Activated CD4-positive, alpha-beta memory T cell treated with anti-CD3 and anti-CD28 coated beads, Interleukin-2, amount 10 ng/mL, durations not matched to agents 7 days and 5 days (primary cell): ENCODE measurements around the gene DIAPH1. TPM values are rescaled to one million over a fixed set of nuclear protein-coding genes. Genes with fewer than 3 reads are reported as not detected.

Source experiments
- CTCF ChIA-PET: fragments of 350-600 bp; sonication (Branson Sonifier 250); formaldehyde crosslinking; loops from one replicate; lab custom pipeline; 2021; ENCODE audit warnings: antibody characterized with exemption, inconsistent platforms; lab: Charles Lee
- POLR2A ChIA-PET: fragments of 350-600 bp; sonication (Branson Sonifier 250); formaldehyde crosslinking; loops from one replicate; lab custom pipeline; 2021; ENCODE audit warnings: antibody characterized with exemption; lab: Charles Lee
- DNase-seq: peaks from one replicate; pipeline ENCODE4 v3.0.0-alpha.2; 2020
- H3K27ac Mint-ChIP-seq: one replicate; pipeline ENCODE4 v1.8.0; 2021; ENCODE audit warnings: mild to moderate bottlenecking, mixed read lengths
- H3K27me3 Mint-ChIP-seq: one replicate; pipeline ENCODE4 v1.8.0; 2021; ENCODE audit warnings: mixed read lengths
- H3K36me3 Mint-ChIP-seq: one replicate; pipeline ENCODE4 v1.8.0; 2021; ENCODE audit warnings: low read depth, mixed read lengths
- H3K4me1 Mint-ChIP-seq: one replicate; pipeline ENCODE4 v1.8.0; 2021; ENCODE audit warnings: mixed read lengths
- H3K4me3 Mint-ChIP-seq: one replicate; pipeline ENCODE4 v1.8.0; 2021; ENCODE audit warnings: mild to moderate bottlenecking, mixed read lengths
- H3K9me3 Mint-ChIP-seq: one replicate; pipeline ENCODE4 v1.8.0; 2021; ENCODE audit warnings: mixed read lengths
- total RNA-seq, 2 experiments: library from RNA; stranded (reverse); gene quantifications; one replicate each; pipeline ENCODE4 v1.2.3, GENCODE V29; 2021

Gene DIAPH1
- total RNA-seq, 2 experiments from 2014 or later, result 317 to 323 TPM

DNA sequence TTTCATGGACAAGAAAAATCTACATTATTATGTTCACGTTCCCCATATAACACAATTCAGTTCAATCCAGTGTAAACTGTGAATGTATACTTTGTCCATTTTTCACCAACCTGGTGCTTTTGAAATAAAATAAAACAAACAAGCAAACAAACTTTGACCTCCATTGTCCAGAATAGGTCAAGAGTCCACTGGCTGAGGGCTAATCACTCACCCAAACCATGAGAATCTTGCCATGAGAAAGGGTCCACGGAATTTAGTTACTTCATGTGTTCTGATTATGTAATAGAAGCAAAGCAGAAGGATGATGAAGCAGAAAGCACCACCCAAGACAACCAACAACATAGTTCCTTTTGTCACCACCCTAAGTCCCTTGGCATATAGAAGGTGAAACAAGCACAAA lies 28.7 kb downstream of the DIAPH1 start:
- Mint-ChIP-seq H3K4me1 (peaks cover 39% of the 10 kb centered on the region), H3K36me3 (peaks cover 59% of the 10 kb centered on the region), H3K27me3 (no peaks in the 10 kb centered on the region), H3K9me3 (no peaks in the 10 kb centered on the region), H3K4me3 (no peak overlapping the region), H3K27ac (no peak overlapping the region)
- DNase-seq, result no peak
- POLR2A ChIA-PET, result interaction anchor here (4.9 kb wide), 1 partner anchor 28 kb away, joined by 124 read pairs; the partner anchor contains the start of gene DIAPH1
- CTCF ChIA-PET, result interaction anchor here (6.4 to 8.3 kb wide), 2 partner anchors 28 to 44 kb away, joined by 150 to 436 read pairs; partner anchors contain the start of genes DIAPH1, HDAC3 and RELL2

DNA sequence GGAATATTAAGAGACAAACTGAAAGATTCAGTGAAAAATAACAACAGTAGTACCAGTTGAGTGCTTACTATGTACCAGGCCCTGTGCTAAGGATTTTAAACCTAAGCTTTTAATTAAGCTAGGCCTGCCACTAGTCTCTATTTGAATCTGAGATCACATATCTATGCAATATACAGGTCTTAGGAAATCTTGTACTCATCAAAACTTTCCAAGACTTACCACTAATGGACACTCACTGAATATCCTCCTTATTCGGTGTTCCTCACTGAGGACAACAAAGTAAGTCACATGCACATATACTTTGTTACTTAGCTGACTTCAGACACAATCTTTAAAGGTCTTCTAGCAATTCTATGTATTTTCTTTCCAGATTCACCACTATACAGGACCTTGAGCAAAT lies 32.6 kb downstream of the DIAPH1 start:
- Mint-ChIP-seq H3K4me1 (peaks cover 19% of the 10 kb centered on the region), H3K27me3 (no peaks in the 10 kb centered on the region), H3K9me3 (no peaks in the 10 kb centered on the region), H3K36me3 (peaks cover 66% of the 10 kb centered on the region), H3K27ac (no peak overlapping the region), H3K4me3 (no peak overlapping the region)
- POLR2A ChIA-PET, result no interaction called here
- no peak for DNase-seq
- CTCF ChIA-PET, result interaction anchor here (1.3 to 2.2 kb wide), 3 partner anchors 19 to 33 kb away, joined by 3 to 8 read pairs (median 5); no protein-coding TSS in a partner anchor

DNA sequence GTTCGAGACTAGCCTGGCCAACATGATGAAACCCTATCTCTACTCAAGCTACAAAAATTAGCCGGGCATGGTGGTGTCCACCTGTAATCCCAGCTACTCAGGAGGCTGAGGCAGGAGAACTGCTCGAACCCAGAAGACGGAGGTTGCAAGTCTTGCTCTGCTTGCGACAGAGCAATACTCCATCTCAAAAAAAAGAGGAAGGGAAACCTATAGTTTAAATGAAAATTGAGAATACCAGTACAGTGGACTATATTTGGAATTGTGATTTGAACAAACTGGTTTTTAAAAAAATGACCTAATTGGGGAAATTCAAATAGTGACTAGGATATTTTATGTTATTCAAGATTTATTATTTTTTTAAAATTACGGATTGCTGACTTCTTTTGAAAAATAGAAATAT lies 33.2 kb downstream of the DIAPH1 start:
- H3K27ac Mint-ChIP-seq, result no peak overlapping the region
- ChIA-PET CTCF (interaction anchor here (1.3 to 2.2 kb wide), 4 partner anchors 19 to 34 kb away, joined by 3 to 8 read pairs (median 4); no protein-coding TSS in a partner anchor), POLR2A (interaction anchor here (1.3 kb wide), 1 partner anchor 34 kb away, joined by 3 read pairs; no protein-coding TSS in a partner anchor)
- peaks cover 67% of the 10 kb centered on the region for H3K36me3 Mint-ChIP-seq
- H3K9me3 Mint-ChIP-seq, result no peaks in the 10 kb centered on the region
- DNase-seq, result no peak
- no peak overlapping the region for H3K4me3 Mint-ChIP-seq
- no peaks in the 10 kb centered on the region for H3K27me3 Mint-ChIP-seq
- H3K4me1 Mint-ChIP-seq, result peaks cover 13% of the 10 kb centered on the region

DNA sequence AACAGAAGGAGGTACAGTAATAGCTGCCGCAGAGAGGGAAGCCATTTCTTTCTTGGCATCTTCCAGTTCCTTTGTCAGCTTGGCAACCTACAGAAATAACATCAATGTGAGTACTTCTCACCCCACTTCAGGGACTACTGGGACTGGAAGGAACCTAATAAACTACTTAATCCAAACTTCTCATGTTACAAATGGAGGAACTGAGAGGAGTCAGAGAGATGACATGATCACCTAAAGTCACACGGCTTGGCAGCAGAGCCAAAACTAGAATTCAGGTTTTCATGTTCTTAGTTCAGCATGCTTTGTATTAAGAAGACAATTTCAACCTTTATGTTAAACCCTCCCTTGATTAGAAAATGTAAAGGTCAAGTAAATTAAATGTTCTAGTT lies 44.7 kb downstream of the DIAPH1 start:
- Mint-ChIP-seq H3K9me3 (no peaks in the 10 kb centered on the region), H3K4me1 (no peaks in the 10 kb centered on the region), H3K27me3 (no peaks in the 10 kb centered on the region), H3K36me3 (peaks cover 74% of the 10 kb centered on the region), H3K27ac (no peak overlapping the region), H3K4me3 (no peak overlapping the region)
- CTCF ChIA-PET, result interaction anchor here (1.5 kb wide), 1 partner anchor 10 kb away, joined by 10 read pairs; no protein-coding TSS in a partner anchor
- POLR2A ChIA-PET, result interaction anchor here (1.7 kb wide), 1 partner anchor 44 kb away, joined by 7 read pairs; the partner anchor contains the start of gene DIAPH1
- DNase-seq, result no peak

DNA sequence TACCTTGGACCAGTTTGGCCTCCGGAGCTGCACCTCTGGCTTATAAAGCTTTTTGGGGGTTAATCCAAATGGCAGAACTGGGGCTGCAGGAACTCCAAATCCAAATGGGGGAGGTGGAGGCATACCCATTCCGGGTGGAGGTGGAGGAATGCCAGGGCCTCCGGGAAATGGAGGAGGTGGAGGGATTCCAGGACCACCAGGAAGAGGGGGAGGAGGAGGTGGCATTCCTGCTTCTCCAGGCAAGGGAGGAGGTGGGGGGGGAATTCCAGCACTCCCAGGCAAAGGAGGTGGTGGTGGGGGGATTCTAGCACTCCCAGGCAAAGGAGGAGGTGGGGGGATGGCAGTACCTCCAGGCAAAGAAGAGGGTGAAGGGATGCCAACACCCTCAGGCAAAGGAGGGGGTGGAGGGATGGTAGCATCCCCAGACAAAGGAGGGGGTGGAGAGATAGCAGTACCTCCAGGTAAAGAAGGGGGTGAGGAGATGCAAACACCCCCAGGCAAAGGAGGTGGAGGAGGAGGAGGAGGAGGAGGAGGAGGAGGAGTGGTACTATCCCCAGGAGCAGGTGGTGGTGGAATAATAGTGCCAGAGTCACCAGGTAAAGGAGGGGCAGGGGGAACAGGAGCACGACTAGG lies 45.2 kb downstream of the DIAPH1 start:
- POLR2A ChIA-PET, result no interaction called here

DNA sequence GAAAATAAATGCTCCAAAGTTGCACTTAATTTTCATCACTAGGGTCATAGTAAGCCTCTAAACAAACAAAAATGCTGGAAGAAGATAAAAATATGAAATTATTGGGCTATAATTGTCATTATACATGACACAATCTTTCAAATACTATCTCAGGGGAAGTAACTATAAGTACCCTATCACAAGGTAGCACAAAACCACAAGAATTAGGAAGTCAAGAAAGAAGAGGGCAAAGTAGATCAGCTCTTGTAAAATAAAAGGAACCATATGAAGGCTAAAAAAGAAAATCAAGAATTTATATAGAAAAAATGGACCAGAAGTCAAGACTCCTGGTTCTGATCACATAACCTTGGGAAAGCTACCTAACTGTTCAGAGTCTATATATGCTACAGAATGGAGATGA lies 48.1 kb downstream of the DIAPH1 start:
- Mint-ChIP-seq H3K9me3 (no peaks in the 10 kb centered on the region), H3K36me3 (peaks cover 70% of the 10 kb centered on the region), H3K27me3 (no peaks in the 10 kb centered on the region), H3K4me3 (no peak overlapping the region), H3K27ac (no peak overlapping the region), H3K4me1 (peaks cover 11% of the 10 kb centered on the region)
- DNase-seq, result no peak
- ChIA-PET CTCF (interaction anchor here (0.7 to 1.2 kb wide), 3 partner anchors 13 to 36 kb away, joined by 3 read pairs; no protein-coding TSS in a partner anchor), POLR2A (no interaction called here)

More for the DNA sequence above, 45.2 kb downstream of the DIAPH1 start:
- no peak for DNase-seq
- Mint-ChIP-seq H3K27ac (no peak overlapping the region), H3K4me1 (no peaks in the 10 kb centered on the region), H3K36me3 (peaks cover 74% of the 10 kb centered on the region), H3K27me3 (no peaks in the 10 kb centered on the region), H3K9me3 (no peaks in the 10 kb centered on the region), H3K4me3 (no peak overlapping the region)
- CTCF ChIA-PET, result interaction anchor here (1.5 to 1.8 kb wide), 2 partner anchors 10 to 16 kb away, joined by 4 to 5 read pairs; no protein-coding TSS in a partner anchor

DNA sequence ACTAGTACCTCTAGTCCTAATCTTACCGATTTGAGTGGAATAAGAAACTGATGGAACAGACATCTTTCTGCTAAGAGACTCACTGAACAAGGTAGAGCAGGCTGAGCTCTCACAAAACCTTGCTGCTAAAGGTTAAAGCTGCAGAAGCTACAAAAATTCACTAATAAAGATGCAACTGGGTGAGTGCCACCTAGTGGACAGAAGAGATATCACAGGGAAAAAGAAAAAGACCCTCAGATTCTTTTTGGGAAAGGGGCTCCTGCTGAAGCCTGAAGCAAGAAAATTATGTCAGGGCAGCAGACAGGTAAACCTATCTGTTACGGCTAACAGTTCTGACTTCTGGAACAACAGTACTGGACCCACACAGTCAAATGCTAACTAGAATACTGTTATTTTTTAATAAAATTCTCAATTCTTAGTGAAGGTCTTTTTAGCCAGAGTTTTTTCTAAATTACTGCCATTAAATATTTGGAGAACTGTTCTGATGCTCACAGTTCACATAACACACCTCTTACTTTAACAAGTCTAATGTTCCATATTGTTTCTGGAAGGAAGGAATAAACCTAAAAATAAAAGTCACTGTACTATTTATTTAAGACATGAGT lies 51.2 kb downstream of the DIAPH1 start:
- Mint-ChIP-seq H3K9me3 (no peaks in the 10 kb centered on the region), H3K36me3 (peaks cover 82% of the 10 kb centered on the region), H3K27ac (no peak overlapping the region), H3K27me3 (no peaks in the 10 kb centered on the region), H3K4me1 (peaks cover 29% of the 10 kb centered on the region), H3K4me3 (no peak overlapping the region)
- POLR2A ChIA-PET, result interaction anchor here (1.3 to 1.7 kb wide), 2 partner anchors 25 to 69 kb away, joined by 3 to 4 read pairs; partner anchors contain the start of genes HDAC3 and RELL2
- no peak for DNase-seq
- CTCF ChIA-PET, result interaction anchor here (0.6 to 3.8 kb wide), 30 partner anchors 8 to 1166 kb away, joined by 3 to 28 read pairs (median 5); partner anchors contain the start of genes ANKHD1, DIAPH1, FCHSD1 and HDAC3

DNA sequence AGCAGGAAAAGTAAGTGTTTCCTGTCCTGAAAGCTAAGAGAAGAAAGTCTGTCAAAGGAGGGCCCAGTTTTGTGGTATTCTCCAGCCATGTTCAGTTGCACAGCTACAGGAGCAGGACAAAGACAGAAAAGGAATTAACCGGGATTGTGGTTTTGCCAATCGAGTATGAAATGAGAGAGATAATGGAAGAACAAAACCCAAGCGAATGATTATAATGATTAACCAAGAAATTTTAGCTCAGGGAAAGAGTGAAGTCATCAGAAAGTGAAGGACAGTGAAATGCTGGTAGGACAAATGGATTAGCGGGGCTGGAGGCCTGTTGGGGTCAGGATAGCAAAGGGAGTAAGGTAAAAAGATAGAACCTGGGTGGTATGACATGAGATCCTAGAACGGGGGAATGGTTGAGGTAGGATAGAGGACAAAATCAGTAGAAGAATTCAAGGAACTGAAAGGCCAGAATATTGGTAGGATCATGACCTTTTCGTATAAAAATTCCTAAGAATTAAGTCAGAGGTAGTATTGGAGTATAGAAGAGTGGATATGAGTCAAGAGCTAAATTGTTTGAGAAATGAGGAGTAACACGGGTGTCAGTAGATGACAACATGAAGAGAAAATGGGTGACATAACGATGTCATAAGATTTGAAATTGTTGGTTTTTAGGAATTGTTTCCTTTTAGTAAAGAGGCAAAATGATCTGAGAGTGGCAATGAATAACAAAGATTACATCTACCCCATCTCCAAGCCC lies 52.8 kb downstream of the DIAPH1 start:
- POLR2A ChIA-PET, result interaction anchor here (0.7 kb wide), 3 partner anchors 14 to 62 kb away, joined by 3 read pairs; partner anchors contain the start of gene DIAPH1

DNA sequence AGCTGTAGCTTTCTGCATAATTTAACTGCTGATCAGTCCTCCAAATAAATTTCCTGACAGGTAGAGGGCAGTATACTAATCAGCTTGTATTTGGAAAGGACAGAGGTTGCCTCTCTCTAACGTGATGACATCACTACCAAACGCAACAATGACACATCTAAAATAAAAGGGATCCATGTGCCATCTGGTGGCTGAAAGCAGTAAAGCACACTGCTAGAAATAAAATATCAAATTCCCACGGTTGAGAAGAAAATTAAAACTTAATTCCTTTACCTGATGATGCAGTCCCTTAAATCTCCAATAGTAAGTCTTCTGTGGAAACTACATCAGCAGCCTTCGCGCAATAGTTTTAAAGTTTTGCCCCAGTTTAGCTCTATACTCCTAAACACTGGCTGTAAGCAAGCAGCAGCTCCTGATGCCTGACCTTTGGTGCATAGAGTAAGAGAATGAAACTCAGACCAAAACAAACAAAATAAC lies 54.5 kb downstream of the DIAPH1 start:
- no peak overlapping the region for H3K4me3 Mint-ChIP-seq
- H3K36me3 Mint-ChIP-seq, result peaks cover 87% of the 10 kb centered on the region
- ChIA-PET POLR2A (interaction anchor here (0.6 to 1.7 kb wide), 10 partner anchors 16 to 1165 kb away, joined by 3 to 17 read pairs (median 4); partner anchors contain the start of genes DIAPH1, HDAC3, RELL2 and TAF7), CTCF (interaction anchor here (0.5 to 2.5 kb wide), 51 partner anchors 8 to 916 kb away, joined by 3 to 51 read pairs (median 5); partner anchors contain the start of genes DIAPH1, FCHSD1, HDAC3 and IK)
- H3K4me1 Mint-ChIP-seq, result peaks cover 40% of the 10 kb centered on the region
- H3K27ac Mint-ChIP-seq, result peak overlapping the region; percentile 79
- no peaks in the 10 kb centered on the region for H3K27me3 Mint-ChIP-seq
- peak; percentile 68 for DNase-seq
- no peaks in the 10 kb centered on the region for H3K9me3 Mint-ChIP-seq

More for the DNA sequence above, 52.8 kb downstream of the DIAPH1 start:
- Mint-ChIP-seq H3K27ac (peak overlapping the region; percentile 37), H3K27me3 (no peaks in the 10 kb centered on the region), H3K4me3 (no peak overlapping the region), H3K4me1 (peaks cover 31% of the 10 kb centered on the region), H3K36me3 (peaks cover 81% of the 10 kb centered on the region), H3K9me3 (no peaks in the 10 kb centered on the region)
- CTCF ChIA-PET, result interaction anchor here (0.5 to 3.8 kb wide), 13 partner anchors 9 to 1208 kb away, joined by 3 to 28 read pairs (median 6); partner anchors contain the start of genes DIAPH1, HDAC3 and RELL2
- no peak for DNase-seq

DNA sequence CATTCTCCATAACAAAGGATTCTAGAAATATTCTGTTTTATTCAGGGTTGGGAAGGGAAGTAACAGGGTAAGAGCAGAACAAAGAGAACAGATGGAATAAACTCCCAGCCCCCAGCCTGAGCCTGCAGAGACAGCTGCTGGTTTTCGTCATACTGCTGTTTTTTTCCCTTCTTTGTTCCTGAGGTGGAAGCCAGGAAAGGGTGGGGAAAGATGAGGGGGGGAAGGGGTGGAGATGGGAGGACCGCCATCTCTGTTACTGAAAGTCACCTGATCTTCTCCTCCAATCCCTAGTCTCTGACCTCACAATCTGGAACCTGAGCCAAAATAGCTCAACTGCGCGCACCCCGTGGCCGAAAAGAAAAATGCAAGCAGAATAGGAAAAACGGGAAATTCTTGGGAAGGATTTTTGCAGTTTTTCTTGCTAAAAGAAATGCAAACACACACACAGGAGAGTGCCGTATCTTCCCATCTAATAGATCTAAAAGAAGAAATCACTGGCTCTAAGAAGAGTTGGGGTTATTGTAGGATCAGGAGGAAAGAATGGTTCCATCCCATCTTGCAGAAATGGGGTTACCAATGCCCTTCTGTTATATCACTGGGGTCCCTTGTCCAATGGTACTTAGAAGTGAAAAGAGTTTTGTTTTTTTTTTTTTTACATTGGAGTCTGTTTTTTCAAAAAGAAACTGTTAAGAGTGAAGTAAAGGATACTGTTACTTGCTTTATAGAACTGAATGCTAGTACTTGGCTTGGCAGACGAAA lies 57.9 kb downstream of the DIAPH1 start:
- peaks cover 49% of the 10 kb centered on the region for H3K4me1 Mint-ChIP-seq
- CTCF ChIA-PET, result no interaction called here
- POLR2A ChIA-PET, result no interaction called here
- H3K27ac Mint-ChIP-seq, result no peak overlapping the region
- no peak for DNase-seq
- peaks cover 77% of the 10 kb centered on the region for H3K36me3 Mint-ChIP-seq
- H3K9me3 Mint-ChIP-seq, result no peaks in the 10 kb centered on the region
- H3K27me3 Mint-ChIP-seq, result no peaks in the 10 kb centered on the region
- H3K4me3 Mint-ChIP-seq, result no peak overlapping the region

DNA sequence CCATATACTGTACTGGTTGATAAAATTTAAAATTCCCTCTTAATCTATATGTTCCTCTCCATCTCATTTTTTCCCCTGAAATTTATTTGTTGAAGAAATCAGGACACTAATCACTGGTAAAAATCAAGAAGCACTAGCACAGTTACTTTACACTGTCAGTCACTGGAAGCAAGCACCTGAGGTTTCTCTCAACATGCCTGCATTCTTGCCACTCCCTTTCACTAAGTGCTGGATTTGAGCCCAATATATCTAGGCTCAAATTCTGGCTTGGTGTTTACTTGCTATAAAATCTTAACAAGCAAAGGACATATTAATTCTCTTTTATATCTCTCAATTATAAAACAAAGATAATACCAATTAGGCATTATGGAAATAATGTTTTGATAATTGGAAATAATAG lies 58.6 kb downstream of the DIAPH1 start:
- no peaks in the 10 kb centered on the region for H3K9me3 Mint-ChIP-seq
- no peak overlapping the region for H3K4me3 Mint-ChIP-seq
- ChIA-PET CTCF (no interaction called here), POLR2A (no interaction called here)
- no peaks in the 10 kb centered on the region for H3K27me3 Mint-ChIP-seq
- peaks cover 42% of the 10 kb centered on the region for H3K4me1 Mint-ChIP-seq
- peaks cover 76% of the 10 kb centered on the region for H3K36me3 Mint-ChIP-seq
- no peak for DNase-seq
- H3K27ac Mint-ChIP-seq, result no peak overlapping the region
